H9 (cell line): ENCODE data around the gene MID1. TPM values are rescaled to one million over a fixed set of nuclear protein-coding genes. Genes with fewer than 3 reads are reported as not detected.

Experiments
- DNase-seq: peaks from one replicate; pipeline ENCODE4 v3.0.0-alpha.2; 2017
- H2AFZ ChIP-seq: one replicate; pipeline ENCODE4 v1.6.1; 2013; ENCODE audit warnings: mild to moderate bottlenecking, low read length, control low read depth, moderate library complexity
- H2AK5ac ChIP-seq: 2 replicates; pipeline ENCODE4 v1.6.1; 2013; ENCODE audit warnings: low read length, control low read depth, mixed read lengths; ENCODE audit not compliant: insufficient read length
- H2BK120ac ChIP-seq: one replicate; pipeline ENCODE4 v1.6.1; 2013; ENCODE audit warnings: low read depth, mild to moderate bottlenecking, low read length, control low read depth, inconsistent platforms; ENCODE audit not compliant: poor library complexity, severe bottlenecking
- H2BK12ac ChIP-seq: 2 replicates; pipeline ENCODE4 v1.6.1; 2013; ENCODE audit warnings: low read length, control low read depth, mixed read lengths, low read depth; ENCODE audit not compliant: insufficient read length
- H2BK15ac ChIP-seq: 2 replicates; pipeline ENCODE4 v1.6.1; 2013; ENCODE audit warnings: low read depth, low read length, control low read depth
- H2BK20ac ChIP-seq: one replicate; pipeline ENCODE4 v1.6.1; 2013; ENCODE audit warnings: low read depth, mild to moderate bottlenecking, low read length, control low read depth, inconsistent platforms; ENCODE audit not compliant: poor library complexity, severe bottlenecking
- H2BK5ac ChIP-seq: 2 replicates; pipeline ENCODE4 v1.6.1; 2013; ENCODE audit warnings: low read length, control low read depth, mixed read lengths; ENCODE audit not compliant: insufficient read length
- H3K14ac ChIP-seq: 2 replicates; pipeline ENCODE4 v1.6.1; 2013; ENCODE audit warnings: low read length, control low read depth; ENCODE audit not compliant: insufficient read depth
- H3K18ac ChIP-seq: 2 replicates; pipeline ENCODE4 v1.6.1; 2013; ENCODE audit warnings: low read depth, mild to moderate bottlenecking, mixed read lengths, low read length, control low read depth; ENCODE audit not compliant: insufficient read length
- H3K23ac ChIP-seq: 2 replicates; pipeline ENCODE4 v1.6.1; 2013; ENCODE audit warnings: low read length, control low read depth, mixed read lengths, low read depth; ENCODE audit not compliant: insufficient read length
- H3K23me2 ChIP-seq: 2 replicates; pipeline ENCODE4 v1.6.1; 2013; ENCODE audit warnings: low read depth, mild to moderate bottlenecking, mixed read lengths, low read length, control low read depth; ENCODE audit not compliant: insufficient read length, poor library complexity, severe bottlenecking
- H3K27ac ChIP-seq: 2 replicates; pipeline ENCODE4 v1.5.1; 2013; ENCODE audit warnings: low read length, control low read depth, mixed read lengths, low read depth; ENCODE audit not compliant: insufficient read length
- H3K27me3 ChIP-seq: 2 replicates; pipeline ENCODE4 v1.6.1; 2013; ENCODE audit warnings: low read length, control low read depth, inconsistent platforms; ENCODE audit not compliant: insufficient read depth
- H3K4ac ChIP-seq: 2 replicates; pipeline ENCODE4 v1.6.1; 2013; ENCODE audit warnings: low read depth, mild to moderate bottlenecking, control low read depth, inconsistent platforms, low read length, moderate library complexity
- H3K4me1 ChIP-seq: 2 replicates; pipeline ENCODE4 v1.6.1; 2013; ENCODE audit warnings: low read length, control low read depth, inconsistent platforms; ENCODE audit not compliant: insufficient read depth
- H3K4me2 ChIP-seq: 2 replicates; pipeline ENCODE4 v1.6.1; 2013; ENCODE audit warnings: low read length, control low read depth, mixed read lengths; ENCODE audit not compliant: insufficient read length, insufficient read depth
- H3K56ac ChIP-seq: 2 replicates; pipeline ENCODE4 v1.6.1; 2013; ENCODE audit warnings: low read depth, mild to moderate bottlenecking, mixed read lengths, low read length, control low read depth; ENCODE audit not compliant: insufficient read length
- H3K79me1 ChIP-seq: 2 replicates; pipeline ENCODE4 v1.6.1; 2013; ENCODE audit warnings: low read depth, mild to moderate bottlenecking, moderate library complexity, low read length, control low read depth, inconsistent platforms; ENCODE audit not compliant: insufficient read depth, poor library complexity, severe bottlenecking
- H3K79me2 ChIP-seq: 2 replicates; pipeline ENCODE4 v1.6.1; 2013; ENCODE audit warnings: low read length, control low read depth, inconsistent platforms; ENCODE audit not compliant: insufficient read depth
- H3K9ac ChIP-seq: 2 replicates; pipeline ENCODE4 v1.6.1; 2013; ENCODE audit warnings: low read length, control low read depth, mixed read lengths; ENCODE audit not compliant: insufficient read length; ENCODE audit errors: extremely low read depth
- H3K9me3 ChIP-seq: one replicate; pipeline ENCODE4 v1.6.1; 2013; ENCODE audit warnings: low read depth, low read length, inconsistent platforms; ENCODE audit not compliant: control insufficient read depth
- H3T11ph ChIP-seq: one replicate; pipeline ENCODE4 v1.6.1; 2013; ENCODE audit warnings: mild to moderate bottlenecking, low read length, control low read depth, inconsistent platforms
- H4K20me1 ChIP-seq: one replicate; pipeline ENCODE4 v1.6.1; 2013; ENCODE audit not compliant: control insufficient read depth, insufficient read length, insufficient read depth
- H4K5ac ChIP-seq: 2 replicates; pipeline ENCODE4 v1.6.1; 2013; ENCODE audit warnings: low read depth, mild to moderate bottlenecking, mixed read lengths, low read length, control low read depth; ENCODE audit not compliant: insufficient read length
- H4K8ac ChIP-seq: replicated peaks from 2 replicates; pipeline ENCODE4 v1.6.1; 2013; ENCODE audit warnings: low read length, control low read depth, mixed read lengths, low read depth; ENCODE audit not compliant: insufficient read length
- H4K91ac ChIP-seq: 2 replicates; pipeline ENCODE4 v1.6.1; 2013; ENCODE audit warnings: low read depth, mild to moderate bottlenecking, moderate library complexity, mixed read lengths, low read length, control low read depth; ENCODE audit not compliant: insufficient read length
- H3K27ac Mint-ChIP-seq, 3 experiments: 2 replicates in 2 of 3; 3 replicates in 1 of 3; pipeline ENCODE4 v1.8.0; 2020 to 2021; ENCODE audit warnings: mixed read lengths in 3 of 3, mild to moderate bottlenecking in 1 of 3, moderate library complexity in 1 of 3
- H3K27me3 Mint-ChIP-seq: 2 replicates; pipeline ENCODE4 v1.8.0; 2021; ENCODE audit warnings: low read depth, mild to moderate bottlenecking, moderate library complexity, mixed read lengths
- H3K36me3 Mint-ChIP-seq, 3 experiments: 2 replicates in 2 of 3; 3 replicates in 1 of 3; pipeline ENCODE4 v1.8.0; 2020 to 2021; ENCODE audit warnings: low read depth in 3 of 3, mixed read lengths in 3 of 3; ENCODE audit not compliant: insufficient read depth in 1 of 3
- H3K4me1 Mint-ChIP-seq, 2 experiments: 2 replicates each; pipeline ENCODE4 v1.8.0; 2020; ENCODE audit warnings: mixed read lengths in 2 of 2
- H3K4me3 Mint-ChIP-seq, 2 experiments: 2 replicates in 1 of 2; 3 replicates in 1 of 2; pipeline ENCODE4 v1.8.0; 2020 to 2021; ENCODE audit warnings: mild to moderate bottlenecking in 2 of 2, mixed read lengths in 2 of 2, moderate library complexity in 1 of 2
- H3K9me3 Mint-ChIP-seq, 2 experiments: 2 replicates in 1 of 2; 3 replicates in 1 of 2; pipeline ENCODE4 v1.8.0; 2020; ENCODE audit warnings: mild to moderate bottlenecking in 2 of 2, mixed read lengths in 2 of 2, moderate library complexity in 1 of 2
- CTCF ChIP-seq: fragments of 200-600 bp; sonication (generic); conservative IDR thresholded peaks from 3 replicates; pipeline ENCODE4 v1.8.0; 2021; ENCODE audit warnings: antibody characterized with exemption, mild to moderate bottlenecking
- WGBS: extraction: QIAGEN DNeasy Blood & Tissue Kit; methylation state at CpG from one replicate; pipeline ENCODE4 v1.1.7; 2013; ENCODE audit warnings: missing lambda C conversion rate, low lambda C conversion rate, mixed read lengths; ENCODE audit not compliant: insufficient read length; ENCODE audit errors: extremely low coverage; 5-methylcytosine and 5-hydroxymethylcytosine counted together
- total RNA-seq: library from RNA; stranded (reverse); gene quantifications from 2 replicates; pipeline ENCODE4 v1.2.1, GENCODE V29; 2021

MID1 gene
- total RNA-seq, 1 experiment from 2014 or later = 32.9 TPM

- H3K27me3 ChIP-seq = no peaks in the 10 kb centered on the region
- H2AFZ ChIP-seq = no peak overlapping the region
- Mint-ChIP-seq H3K27ac (no peak overlapping the region), H3K9me3 (peaks cover 50 to 64% of the 10 kb centered on the region in 2 experiments), H3K27me3 (no peaks in the 10 kb centered on the region), H3K4me3 (no peak overlapping the region), H3K36me3 (peaks cover 19 to 32% (median 24%) of the 10 kb centered on the region in 3 experiments), H3K4me1 (peaks cover 22 to 25% of the 10 kb centered on the region in 2 experiments)
- H3K79me2 ChIP-seq = peaks cover 24% of the 10 kb centered on the region; the same call in 1 of the 2 replicates
- H2BK120ac ChIP-seq = no peak overlapping the region
- no peaks in the 10 kb centered on the region for H3K79me1 ChIP-seq
- no peak overlapping the region for H3K23ac ChIP-seq
- no peak overlapping the region for H2AK5ac ChIP-seq
- H3K14ac ChIP-seq = no peak overlapping the region
- H3K9me3 ChIP-seq = peaks cover 6% of the 10 kb centered on the region
- H3K9ac ChIP-seq = no peak overlapping the region
- TF ChIP-seq CTCF = no peak
- no peak overlapping the region for H3T11ph ChIP-seq
- H2BK12ac ChIP-seq = no peak overlapping the region
- no peak overlapping the region for H3K4me2 ChIP-seq
- H3K27ac ChIP-seq = no peak overlapping the region
- H4K20me1 ChIP-seq = no peaks in the 10 kb centered on the region
- no peak overlapping the region for H3K56ac ChIP-seq
- H2BK15ac ChIP-seq = no peak overlapping the region
- peaks cover 7% of the 10 kb centered on the region; the same call in 1 of the 2 replicates for H3K4me1 ChIP-seq
- H3K23me2 ChIP-seq = no peaks in the 10 kb centered on the region
- no peak overlapping the region for H2BK5ac ChIP-seq
- no peak for DNase-seq
- no CpG with 5 or more reads among the region's 4 CpGs for WGBS
- H2BK20ac ChIP-seq = no peak overlapping the region
- no peak overlapping the region for H3K18ac ChIP-seq
- H4K5ac ChIP-seq = no peak overlapping the region
- no peak overlapping the region for H4K8ac ChIP-seq
- H3K4ac ChIP-seq = no peak overlapping the region
- H4K91ac ChIP-seq = no peak overlapping the region
Measured at GRCh38 chrX:10576186-10576585, 44.2 kb downstream of the MID1 start.
